ENCODE results near the gene ARL6IP4.

The ARL6IP4 gene

DNA sequence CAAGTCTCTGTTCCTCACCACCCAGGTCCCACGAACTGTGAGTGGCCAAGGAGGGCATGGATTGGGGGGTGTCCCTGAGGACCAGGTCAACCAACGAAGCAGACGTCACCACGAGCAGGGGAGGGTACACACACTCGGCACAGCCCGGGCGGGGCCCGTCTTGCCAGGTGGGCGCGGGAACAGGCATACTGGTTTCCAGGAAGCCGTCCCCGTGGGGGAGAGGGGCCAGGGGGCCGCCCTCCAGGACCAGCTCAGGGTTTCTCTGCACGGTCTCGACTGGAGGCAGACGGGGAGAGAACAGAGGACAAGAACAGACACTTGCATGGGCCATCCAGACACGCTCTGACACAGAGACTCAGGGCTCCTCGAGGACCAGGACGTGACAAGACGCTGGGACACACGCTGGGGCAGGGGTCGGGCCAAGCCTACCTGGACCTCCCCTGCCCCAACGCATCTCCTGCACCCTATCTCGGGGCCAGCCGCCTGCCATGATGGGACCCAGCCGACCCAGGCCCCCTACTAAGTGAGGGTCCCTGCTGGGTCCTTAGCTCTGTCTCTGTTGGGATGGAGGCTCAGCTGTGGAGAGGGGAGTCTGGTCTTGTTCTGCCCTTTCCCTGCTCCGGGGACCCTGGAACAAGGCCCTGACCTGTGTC, 11.3 kb downstream of the ARL6IP4 start:
- DNase-seq: no peak

DNA sequence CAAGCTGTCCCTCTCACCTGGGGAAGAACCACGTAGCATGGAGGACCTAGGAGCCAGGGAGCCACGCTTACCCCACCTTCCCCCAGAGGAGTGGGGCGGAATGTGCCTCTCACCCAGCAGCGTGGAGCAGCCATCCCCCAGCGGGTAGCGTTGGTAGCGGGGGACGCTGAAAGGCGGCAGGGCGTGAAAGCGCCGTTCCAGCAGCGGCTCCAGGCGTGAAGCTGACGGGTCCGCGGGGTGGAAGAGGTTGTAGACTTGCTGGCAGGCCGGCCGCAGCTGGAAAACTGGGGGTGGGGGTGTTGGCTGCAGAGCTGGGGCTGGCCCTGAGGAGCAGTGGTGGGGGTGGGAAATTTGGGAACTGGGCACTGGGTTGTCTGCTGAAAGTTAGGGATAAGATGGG, 11.9 kb downstream of the ARL6IP4 start:
- DNase-seq: no peak

DNA sequence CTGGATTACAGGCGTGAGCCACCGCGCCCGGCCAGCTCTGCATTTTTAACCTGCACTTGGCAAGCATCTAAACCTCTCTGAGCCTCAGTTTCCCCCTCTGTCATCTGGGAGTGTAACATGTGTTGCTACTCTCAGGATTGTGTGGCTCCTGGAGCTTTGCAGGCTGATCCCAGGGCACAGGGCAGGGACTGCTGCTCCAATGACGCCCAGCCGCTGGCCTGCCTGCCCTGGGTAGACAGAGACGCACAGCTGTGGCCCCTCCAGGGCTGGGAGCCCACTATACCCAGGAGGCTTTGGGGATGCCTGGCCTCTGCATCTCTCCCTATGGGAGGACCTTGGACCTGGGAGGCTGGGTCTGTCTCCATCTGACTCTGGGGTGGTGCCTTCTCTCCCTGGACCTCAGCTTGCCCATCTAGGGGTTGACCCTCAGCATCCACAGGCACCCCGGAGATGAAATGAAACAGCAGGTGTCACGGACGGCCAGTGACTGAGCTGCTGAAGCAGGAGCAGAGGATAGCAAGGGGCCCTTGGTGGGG, 13.7 kb downstream of the ARL6IP4 start:
- no peak for DNase-seq

DNA sequence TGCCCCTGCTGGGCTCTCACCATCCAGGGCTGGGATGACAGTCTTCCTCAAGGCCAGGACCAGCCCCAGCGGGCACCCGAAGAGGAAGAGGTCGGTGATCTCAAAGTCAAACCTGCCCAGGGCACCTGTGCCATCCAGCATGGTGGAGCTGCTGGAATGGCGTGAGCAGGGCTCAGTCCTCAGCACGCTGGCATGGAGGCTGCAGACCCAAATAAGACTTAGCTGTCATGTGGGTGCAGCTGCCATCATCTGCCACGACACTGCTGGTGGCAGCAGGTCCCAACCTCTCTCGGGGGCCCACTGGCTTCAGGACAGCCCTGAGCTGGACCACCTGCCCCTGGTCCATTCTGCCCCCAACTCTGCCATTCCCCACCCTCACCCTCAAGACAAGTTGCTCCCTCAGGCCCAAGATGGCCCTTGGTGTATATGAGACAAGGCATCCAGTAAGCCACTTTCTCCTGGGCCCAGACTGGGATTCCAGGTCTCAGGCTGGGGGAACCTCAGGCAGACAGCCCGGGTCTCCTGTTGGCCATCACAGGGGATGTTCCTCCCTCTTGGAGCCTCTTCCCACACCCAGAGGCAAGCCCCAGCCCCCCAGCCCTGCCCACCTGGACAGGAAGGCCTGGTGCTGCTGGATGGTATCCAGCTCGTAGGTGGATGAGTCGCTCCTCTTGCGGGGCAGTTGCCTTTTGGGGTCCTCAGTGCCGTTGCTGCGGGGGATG, 14.5 kb downstream of the ARL6IP4 start:
- no peak for DNase-seq

DNA sequence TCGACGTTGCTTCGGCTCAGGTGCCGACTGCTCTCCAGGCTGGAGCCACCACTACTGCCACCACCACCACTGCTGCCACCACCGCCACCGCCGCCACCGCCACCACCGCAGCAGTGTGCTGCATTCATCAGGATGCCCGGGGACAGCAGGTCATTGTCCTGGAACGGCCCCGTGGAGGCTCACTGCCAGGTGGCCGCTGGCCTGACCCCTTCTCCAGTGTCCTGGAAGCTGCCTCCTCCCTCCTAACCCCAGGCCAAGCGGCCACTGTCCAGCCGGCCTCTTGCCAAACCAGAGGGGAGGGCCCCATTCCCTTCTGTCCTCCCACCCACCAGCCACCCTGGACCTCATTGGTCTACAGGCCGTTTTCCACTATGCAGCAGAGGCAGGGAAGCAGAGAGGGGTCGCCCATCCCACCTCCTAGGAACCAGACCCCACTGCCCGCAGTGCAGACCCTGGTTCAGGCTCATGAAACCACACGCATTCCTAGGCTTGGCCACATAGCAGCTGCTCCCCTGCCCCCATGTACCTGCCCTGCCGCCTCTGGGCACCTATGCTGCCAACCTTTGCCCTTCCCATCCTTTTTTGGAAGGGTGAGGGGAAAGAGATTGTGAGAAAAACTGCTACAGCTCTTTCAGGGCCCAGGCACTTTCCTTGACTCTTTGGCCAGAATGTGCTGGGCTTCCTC, 15.2 kb downstream of the ARL6IP4 start:
- DNase-seq: no peak

DNA sequence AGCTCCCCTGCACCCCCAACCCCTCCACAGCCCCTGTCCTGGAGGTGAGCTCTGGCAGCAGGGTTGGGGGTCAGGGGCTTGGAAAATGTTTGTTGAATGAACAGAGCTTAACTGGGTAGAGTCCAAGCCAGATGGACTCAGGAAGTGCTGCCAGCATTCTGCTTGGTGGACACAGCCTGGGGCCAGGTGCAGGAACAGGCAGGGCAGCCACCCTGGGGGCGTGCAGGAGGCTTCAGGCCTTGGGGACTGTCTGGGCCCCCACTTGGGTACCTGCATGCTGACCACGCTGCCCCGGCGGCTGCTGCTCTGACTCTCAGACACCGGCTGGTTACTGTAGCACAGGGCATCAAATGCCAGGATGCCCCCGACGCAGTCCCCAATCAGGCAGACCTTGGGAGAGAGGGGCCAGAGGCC, 15.7 kb downstream of the ARL6IP4 start:
- no peak for DNase-seq

DNA sequence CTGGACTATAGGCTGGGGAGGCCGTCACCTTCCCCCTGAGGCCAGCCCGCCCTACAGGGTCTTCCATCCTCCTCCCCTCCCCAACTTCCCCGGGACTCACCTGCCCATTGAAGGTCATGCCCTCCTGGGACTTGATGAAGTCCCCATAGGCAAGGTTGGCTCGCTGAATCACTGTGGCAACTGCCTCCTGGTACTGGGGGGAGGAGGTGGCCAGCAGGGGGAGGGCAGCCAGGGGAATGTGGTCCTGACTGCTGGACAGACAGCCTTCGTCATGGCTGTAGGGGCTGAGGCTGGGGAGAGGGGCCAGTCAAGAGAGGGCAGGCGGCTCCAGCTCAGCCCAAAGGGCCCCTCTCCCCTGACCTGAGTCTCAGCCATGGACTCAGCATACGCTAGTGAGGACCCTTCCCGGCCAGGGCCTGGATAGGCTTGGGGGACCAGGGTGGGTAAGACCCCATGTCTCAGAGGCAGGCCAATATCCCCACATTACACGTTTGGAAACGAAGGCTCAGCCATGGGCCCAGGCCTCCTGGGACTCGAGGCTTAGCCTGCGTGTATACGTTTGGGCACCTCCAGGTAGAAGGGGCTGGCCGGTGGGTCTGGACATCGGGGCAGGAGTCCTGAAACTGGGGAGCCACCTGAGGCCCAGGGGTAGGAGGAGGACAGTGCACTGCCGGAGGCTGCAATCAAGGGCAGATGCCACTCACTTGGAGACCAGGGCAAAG, 16.3 kb downstream of the ARL6IP4 start:
- no peak for DNase-seq

DNA sequence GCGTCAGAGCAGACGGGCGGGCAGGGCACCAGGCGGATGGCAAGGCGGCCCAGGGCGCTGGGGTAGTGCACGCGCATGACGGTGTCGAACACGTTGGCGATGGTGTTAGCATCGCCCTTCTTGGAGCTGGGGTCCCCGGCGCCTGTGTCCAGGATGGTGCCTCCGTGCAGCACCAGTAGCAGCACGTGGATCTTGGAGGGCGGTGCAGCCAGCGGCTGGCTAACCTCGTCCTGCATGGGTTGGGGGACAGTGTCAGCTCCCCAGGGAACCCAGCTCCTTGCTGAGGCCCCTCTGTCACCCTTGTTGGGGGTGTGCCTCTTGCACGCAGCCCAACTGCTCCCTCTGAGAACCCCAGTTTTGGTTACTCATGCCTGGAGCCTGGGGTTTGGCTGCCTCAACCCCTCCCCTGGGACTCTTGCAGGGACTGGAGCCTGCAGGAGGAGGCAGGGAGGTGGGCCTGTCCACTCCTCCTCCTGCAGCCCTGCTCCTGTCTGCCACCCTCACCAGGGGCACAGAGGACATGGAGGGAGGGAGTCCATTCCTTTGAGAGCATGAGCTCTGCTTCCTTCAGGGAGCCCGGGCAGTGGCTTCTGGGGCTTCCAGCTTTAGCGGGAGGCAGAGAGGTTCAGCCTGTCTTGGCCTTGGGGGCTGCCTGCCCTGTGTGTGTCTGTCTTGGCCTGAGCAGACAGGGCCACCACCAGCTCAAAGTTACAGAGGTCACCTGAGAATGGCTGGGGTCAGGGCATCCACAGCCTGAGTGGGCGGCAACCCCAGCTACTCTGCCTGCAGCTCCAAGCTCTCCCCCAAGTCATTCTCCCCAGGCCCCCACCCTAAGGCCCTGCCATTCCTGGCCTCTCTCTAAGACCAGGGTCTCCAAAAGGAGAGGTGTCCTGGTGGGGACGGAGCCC, 17.1 kb downstream of the ARL6IP4 start:
- DNase-seq: no peak

DNA sequence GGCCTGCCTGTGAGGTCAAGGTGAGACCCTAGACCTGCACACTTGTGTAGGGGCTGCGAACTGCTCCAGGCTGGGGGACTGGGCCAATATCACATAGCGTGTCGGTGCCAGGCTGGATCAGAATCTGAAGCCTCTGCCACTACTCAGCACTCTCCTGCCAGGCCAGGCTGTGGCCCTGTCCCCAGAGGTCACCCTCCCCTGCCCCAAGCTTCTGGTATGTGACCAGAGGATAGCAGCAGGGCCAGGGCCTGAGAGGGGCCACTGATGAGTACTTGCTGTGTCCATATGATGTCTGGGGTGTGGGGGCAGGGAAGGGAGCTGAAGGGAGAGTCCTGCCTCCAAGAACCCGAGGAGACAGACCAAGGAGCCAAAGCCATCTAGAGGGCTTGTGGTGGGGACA, 17.8 kb downstream of the ARL6IP4 start:
- DNase-seq: no peak

DNA sequence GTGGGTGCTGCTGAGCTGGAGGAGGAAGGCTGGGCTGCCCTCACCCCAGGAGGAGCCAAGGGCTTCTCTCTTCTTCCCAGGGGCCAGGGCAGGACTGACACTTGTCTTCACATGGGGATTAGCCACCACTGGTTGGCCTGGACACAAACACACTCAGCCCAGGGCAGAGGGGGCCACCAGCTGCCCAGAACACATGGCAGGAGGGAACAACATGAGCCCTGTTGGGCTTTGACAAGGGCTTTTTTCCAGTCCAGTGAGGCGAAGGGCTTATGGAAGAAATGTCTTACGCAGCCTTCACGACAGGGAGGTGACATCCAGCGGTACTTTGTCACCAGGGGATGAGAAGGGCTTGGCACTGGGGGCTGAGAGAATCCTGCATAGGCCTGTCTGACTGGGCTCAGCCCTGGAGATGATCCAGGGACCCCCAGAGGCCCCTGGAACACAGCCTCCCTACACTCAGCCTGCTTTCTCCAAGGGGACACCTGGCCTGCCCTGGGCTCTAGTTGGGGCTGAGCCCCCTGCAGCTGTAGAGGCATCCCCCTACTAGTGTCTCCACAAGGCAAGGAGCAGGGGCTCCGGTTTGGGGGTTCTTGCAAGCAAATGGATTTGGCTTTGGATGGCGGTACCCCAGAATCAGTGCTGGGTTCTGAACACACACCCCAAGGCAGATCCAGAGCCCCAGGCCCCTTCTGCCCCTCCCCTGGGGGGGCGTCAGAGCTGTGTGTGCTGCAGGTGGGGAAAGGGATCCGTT, 18.9 kb downstream of the ARL6IP4 start:
- no peak for DNase-seq

DNA sequence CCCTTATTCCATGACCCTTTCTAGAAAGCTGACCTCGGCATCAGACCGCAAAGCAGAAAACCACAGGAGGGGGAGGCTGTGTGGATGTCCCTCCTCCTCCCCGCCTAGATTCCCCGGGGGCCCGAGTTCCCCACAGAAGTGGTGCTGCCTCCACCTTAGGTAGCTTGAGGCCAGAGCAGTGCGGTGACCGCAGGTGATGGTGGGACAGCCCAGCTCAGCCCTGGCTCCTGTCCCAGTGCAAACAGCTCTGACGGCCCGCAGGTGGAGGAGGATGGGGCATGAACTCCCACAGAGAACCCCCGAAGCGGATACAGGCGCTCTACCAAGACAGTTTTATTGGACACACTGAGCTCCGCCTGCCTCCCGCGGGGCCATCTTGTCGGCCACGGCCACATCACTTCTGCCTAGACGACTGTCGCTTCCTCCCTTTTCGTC, 19.5 kb downstream of the ARL6IP4 start:
- DNase-seq: no peak

DNA sequence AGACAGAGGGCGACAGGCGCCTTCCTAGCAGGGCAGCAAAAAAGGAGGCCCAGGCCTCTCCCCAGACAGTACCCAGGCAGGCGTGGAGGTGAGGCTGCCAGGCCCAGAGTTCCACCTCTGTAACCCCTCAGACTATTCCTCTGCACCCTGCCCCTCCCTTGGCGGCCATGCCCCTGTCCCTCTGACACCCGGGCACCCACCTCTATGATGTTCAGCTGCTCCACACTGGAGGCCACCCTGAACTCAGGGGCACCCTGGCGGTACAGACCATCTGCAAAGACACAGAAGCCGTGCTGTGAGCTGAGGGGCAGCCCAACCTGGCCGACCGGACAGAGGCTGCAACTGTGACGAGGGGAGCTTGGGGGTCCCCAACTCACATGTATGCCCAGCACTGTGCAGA, 20.1 kb downstream of the ARL6IP4 start:
- DNase-seq: no peak

DNA sequence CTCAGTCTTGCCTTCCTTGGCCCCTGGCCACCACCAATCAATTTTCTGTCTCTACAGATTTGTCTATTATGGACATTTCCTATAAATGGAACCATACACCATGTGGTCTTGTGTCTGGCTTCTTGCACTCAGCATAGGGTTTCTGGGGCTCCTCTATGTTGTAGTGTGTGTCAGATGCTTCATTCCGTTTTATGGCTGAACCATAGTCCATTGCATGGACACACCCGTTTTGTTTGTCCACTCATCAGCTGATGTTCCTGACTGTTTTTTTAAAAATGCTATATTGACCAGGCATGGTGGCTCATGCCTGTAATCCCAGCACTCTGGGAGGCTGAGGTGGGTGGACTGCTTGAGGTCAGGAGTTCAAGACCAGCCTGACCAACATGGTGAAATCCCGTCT, 21.0 kb downstream of the ARL6IP4 start:
- DNase-seq: no peak

DNA sequence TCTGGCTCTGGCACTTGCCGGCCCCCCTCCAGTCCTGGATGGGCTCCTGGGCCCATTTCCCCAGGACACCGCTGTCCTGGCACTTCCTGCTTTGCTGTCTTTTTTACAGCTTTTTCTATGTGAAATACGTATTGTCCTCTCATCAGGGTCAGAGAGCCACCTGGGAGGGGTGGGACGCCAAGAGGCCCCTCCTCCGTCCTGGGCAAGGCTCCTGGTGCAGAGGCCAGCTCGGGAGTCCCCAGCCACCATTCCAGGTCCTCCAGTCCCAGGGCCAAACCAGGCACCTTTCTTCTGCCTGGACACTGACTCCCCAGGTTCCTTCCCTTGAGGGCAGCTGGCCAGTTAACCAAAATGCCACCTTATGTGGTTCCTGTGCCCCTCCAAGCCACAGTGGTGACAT, 22.8 kb downstream of the ARL6IP4 start:
- DNase-seq: no peak

DNA sequence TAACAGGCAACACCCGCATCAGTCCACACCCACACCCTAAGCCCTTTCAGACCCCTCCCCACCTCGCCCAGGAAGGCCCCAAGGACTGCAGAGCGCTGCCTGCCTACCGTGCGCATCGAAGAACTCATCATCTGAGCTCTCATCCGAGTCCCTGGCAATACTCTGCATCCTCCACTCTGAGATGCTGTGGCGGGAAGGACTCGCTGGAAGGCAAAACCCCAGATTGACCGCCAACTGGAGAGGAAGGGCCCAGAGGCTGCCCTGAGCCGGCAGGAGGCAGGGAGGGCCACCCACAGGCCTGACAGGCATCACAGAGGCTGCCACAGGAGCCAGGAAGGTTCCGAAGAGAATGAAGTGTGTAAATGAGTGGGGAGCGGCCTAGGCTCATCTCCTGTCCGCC, 23.8 kb downstream of the ARL6IP4 start:
- DNase-seq: no peak

DNA sequence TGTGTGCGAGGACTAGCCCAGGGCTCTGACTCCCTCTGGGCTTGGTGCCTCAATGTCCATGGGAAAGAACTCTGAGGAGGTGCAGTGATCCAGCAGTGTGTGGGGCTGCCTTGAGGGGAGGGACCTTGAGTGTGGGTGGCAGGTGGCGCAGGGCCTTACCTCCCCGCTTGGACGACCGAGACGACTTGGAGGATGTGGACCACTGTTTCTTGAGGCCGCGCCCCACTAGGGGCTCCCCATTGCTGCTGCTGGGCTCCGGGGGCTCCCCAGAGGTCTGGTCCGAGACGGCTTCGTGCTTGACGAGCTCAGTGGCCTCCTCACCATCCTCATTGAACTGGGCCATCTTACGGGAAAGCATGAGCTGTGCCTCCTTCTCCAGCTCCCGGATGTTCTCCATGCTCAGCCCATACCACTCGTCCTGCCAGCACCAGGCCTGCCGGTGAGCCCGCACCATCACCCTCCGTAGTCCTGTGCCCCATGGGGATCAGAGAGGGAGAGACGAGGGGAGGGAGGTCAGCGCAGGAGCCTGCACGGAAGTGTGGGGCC, 24.7 kb downstream of the ARL6IP4 start:
- no peak for DNase-seq

DNA sequence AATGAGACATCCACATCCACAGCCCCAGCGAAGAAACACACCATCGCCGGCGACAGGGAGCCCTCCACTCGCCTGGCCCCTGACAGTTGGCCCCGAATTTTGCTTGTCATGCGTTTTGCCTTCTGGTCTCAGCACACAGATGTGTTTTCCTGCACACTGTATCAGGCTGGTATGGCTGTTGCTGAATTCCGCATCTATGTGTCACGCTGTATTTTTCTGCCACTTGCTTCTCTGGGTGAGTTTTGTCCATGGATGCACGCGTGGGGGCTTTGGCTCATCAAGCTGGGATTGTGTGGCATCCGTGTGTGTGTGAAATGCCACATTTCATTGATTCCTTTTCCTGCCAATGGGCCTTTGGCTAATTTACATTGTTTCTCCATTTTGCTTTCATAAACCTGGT, 26.5 kb downstream of the ARL6IP4 start:
- DNase-seq: no peak

DNA sequence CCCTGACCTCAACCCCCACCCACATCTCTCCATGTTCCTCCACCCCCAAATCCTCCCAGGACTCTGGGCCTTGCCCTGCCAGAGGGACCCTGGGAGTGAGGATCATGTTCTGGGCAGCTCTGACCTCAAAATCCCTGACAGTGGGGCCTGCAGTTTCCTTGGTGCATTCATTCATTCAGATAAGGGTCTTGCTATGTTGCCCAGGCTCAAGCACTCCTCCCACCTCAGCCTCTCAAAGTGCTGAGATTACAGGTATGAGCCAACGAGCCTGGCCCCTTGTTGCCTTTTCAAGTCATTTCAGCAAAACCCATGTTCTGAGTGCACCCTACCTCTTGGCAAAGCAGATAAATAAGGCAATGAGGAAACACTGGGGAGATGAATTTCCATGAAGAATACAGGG, 29.6 kb downstream of the ARL6IP4 start:
- no peak for DNase-seq

DNA sequence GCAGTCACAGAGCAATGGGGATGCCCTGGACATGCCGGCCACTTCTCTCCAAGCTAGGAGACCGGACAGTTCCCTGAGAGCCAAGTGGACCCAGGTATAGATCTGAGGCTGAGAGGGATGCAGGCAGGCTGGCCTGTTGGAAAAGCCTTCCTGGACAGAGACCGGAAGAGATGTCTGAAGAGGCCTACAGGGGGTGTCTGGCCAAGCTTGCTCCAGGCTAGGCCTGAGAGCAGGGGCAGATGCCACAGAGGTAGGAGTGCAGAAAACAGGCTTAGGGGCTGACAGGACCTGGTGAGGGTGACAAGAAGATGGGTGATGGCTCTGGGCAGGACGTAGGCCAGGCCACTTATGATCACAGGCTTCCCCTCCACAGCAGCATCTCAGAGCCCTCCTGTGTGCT, 30.2 kb downstream of the ARL6IP4 start:
- DNase-seq: no peak

DNA sequence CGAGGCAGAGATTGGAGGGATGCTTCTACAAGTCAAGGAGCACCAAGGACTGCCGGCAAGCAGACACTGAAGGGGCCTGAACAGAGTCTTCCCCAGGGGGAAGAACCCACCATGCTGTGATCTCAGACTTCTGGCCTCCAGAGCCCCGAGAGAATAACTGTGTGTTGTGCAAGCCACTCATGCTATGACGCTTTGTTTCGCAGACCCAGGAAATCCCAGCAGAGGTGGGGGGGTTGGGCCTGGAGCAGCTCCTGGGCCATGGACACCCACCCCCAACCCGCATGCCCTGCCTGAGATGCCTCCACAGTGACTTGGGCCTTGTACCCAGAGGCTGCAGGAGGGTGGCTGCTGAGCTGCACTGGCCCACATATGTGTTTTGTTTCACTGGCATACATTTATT, 31.2 kb downstream of the ARL6IP4 start:
- DNase-seq: no peak

All from CD4-positive, alpha-beta T cell treated with Interleukin-17A for 1 hour (primary cell).